GM10266 (cell line): ENCODE measurements around the gene MMUT.
"Not testable (repeated sequence)": the region's sequence is repeated elsewhere in the genome, so short reads cannot be mapped to it uniquely, and the experiment has no call there.

Experiments
- DNase-seq: peaks from one replicate; pipeline ENCODE4 v3.0.0; 2012; ENCODE audit errors: extremely low spot score
- CTCF ChIP-seq: IDR thresholded peaks from 2 replicates; pipeline ENCODE4 v1.5.1; 2012; ENCODE audit warnings: mild to moderate bottlenecking, low read depth; ENCODE audit not compliant: control insufficient read depth, insufficient read depth; ENCODE audit errors: missing control alignments

Gene MMUT

GRCh38 chr6:49416195-49416594 lies 46.9 kb downstream of the MMUT start:
- no peak for TF ChIP-seq CTCF

DNA sequence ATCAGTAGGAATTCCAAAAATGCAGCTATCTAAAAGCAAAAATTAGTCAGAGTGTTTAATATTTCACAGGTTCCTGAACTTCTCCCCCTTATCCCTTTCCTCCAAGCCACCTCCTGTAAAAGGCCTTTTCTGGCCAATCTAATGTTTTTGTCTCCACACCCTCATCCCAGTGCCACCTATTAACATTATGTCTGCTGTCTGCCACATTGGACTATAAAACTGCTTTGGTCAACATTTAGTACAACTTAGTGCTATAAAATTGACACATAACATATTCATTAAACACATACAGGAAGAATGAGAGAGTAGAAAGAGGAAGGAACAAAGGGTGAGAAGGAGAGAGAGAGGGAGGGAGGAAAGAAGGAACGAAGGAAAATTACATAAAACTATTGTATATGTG lies 47.7 kb downstream of the MMUT start:
- no peak for DNase-seq
- TF ChIP-seq CTCF, result no peak

More at GRCh38 chr6:49416195-49416594, 46.9 kb downstream of the MMUT start:
- DNase-seq, result no peak

DNA sequence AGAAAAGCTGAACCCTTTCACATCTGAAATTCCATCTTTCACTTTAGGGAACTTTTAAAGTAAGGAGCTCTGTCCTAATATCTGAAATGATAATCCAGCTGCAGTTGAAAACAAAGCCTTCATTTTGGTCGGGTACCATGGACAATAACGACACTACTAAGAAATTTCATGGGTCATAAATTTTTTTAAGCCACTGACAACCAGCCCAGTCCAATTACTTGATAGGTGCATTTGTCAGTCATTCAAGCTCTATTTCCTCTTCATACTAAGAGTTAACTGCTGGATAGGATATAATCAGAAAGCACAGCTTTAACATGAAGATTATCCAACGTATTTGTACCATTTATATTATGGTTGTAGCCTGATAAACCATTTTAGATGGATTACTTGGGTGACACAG lies 52.5 kb downstream of the MMUT start:
- no peak for DNase-seq
- TF ChIP-seq CTCF, result no peak

DNA sequence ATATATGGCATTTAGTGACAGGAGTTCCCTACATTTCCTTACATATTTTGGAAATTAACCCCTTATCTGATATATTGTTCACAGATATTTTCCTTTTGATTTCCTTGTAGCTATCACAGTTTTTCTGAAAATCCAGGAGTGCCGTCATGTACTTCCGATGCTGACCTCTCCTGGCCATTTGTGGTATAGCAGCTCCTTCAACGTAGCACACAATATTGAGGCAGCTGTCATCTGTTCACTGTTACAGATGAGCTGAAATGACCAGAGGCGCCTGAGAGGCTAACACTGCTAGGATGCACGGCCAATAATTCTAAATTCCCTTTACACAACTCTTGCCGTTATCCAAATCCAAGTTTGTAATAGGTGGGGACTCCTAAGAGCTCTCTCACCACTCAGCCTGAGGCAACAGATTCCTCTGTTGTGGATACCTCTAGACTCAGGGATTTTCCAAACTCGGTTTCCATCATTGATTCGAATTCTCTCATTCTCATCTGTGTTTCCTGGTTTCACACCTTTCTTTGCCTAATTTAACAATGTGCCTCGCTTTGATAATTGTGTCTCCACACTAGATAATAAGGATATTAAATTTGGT lies 53.0 kb downstream of the MMUT start:
- peak; percentile 83 for TF ChIP-seq CTCF
- peak; percentile 33 for DNase-seq

DNA sequence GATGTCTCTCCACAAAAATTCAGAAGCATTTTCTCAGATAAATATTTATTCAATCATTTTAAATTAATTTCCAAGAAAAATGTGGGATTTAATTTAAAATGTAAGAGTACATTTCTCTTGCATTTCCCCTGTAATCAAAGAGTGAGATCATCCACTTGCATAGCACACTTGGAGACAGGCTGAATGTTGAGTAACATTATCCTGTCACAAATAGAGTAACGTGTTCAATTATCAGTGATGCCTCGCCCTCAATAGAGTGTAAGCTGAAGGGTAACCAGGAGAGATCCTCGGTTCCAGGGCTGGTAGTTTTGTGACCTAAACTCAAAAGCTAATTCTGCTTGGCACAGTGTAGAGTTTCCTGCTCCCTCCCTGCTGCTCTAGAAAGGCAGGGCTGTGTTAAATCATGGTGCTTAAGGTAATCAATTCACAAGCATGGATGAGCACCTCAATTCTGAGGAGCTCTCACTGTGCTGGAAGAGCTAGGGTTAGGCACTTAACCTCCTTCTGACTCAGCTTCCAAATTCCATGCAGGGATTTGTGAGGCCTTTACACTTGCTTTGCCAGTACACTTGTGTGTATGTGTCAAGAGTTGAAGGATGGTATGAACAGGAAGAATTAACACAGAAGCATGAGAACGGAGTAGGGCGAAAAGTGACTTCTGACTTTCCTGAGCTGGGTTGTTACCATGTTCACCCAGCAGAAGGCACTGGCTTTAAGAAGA lies 56.6 kb downstream of the MMUT start:
- no peak for TF ChIP-seq CTCF

GRCh38 chr6:49401063-49401462 lies 62.0 kb downstream of the MMUT start:
- TF ChIP-seq CTCF, result no peak
- DNase-seq, result no peak

More for the DNA sequence above, 56.6 kb downstream of the MMUT start:
- DNase-seq, result no peak

- not testable (repeated sequence) for DNase-seq
These were observed 76.2 kb downstream of the MMUT start for GRCh38 chr6:49386667-49387508.
